ENCODE results near the gene CEBPE. TPM values are rescaled to one million over a fixed set of nuclear protein-coding genes. Genes with fewer than 3 reads are reported as not detected.

The CEBPE gene
- total RNA-seq (not detected in 2 replicates), polyA plus RNA-seq (not detected in 2 replicates)

DNA sequence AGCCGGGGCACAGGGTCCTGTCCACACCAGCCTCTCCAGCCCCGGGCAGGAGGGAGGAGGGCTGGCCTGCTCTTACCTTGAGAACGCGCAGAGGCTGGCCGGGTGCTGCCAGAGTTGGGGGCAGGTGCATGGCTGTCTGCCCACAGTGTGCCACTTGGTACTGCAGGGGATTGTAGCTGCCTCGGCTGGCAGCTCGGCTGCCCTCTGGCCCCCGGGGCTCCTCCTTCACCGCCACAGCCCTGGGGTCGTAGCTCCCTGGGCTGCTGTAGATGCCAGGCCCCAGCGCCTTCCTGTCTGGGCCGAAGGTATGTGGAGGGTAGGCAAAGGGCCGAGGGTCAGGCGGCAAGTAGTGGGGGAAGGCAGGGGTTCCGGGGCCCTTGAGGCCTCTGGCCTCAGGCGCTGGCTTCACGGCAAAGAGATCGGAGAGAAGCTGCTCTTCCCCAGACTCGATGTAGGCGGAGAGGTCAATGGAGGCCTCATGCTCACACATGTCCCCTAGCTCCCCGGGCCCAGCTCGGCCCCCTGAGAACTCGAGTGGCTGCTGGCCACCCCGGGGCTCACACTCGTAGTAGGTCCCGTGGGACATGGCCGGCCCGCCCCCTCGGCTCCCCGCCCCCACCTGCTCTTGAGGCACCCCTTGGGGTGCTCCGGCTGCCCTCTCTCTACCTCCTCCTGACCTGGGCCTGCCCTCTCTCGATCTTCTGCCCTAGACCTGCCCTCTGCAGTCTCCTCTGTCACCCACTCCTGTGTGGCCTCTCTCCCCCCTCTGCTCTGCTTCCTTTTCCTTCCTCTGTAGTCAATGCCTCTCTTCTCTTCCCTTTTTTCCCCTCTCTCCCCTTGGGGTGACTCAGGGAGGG lies at the start of gene CEBPE:
TSS of gene CEBPE (minus strand) at position 750 of the 857 bp plus-strand sequence. CDS start at position 586, 164 bp downstream.
- no peak for DNase-seq (ENCODE audit: low read depth in 1 of 2, low spot score in 1 of 2)
- no peak within 1 kb of the TSS for H3K27ac ChIP-seq
- TF ChIP-seq, protein P1, sequence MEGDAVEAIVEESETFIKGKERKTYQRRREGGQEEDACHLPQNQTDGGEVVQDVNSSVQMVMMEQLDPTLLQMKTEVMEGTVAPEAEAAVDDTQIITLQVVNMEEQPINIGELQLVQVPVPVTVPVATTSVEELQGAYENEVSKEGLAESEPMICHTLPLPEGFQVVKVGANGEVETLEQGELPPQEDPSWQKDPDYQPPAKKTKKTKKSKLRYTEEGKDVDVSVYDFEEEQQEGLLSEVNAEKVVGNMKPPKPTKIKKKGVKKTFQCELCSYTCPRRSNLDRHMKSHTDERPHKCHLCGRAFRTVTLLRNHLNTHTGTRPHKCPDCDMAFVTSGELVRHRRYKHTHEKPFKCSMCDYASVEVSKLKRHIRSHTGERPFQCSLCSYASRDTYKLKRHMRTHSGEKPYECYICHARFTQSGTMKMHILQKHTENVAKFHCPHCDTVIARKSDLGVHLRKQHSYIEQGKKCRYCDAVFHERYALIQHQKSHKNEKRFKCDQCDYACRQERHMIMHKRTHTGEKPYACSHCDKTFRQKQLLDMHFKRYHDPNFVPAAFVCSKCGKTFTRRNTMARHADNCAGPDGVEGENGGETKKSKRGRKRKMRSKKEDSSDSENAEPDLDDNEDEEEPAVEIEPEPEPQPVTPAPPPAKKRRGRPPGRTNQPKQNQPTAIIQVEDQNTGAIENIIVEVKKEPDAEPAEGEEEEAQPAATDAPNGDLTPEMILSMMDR (IDR thresholded peaks at IDR 0.05; ENCODE audit: low read depth, low read length), result no peak
- peaks cover 18% of the 10 kb centered on the region for H3K4me1 ChIP-seq (ENCODE audit: low read depth)
- no peaks in the 10 kb centered on the region for H3K27me3 ChIP-seq
- no peaks in the 10 kb centered on the region for H3K36me3 ChIP-seq
- no peak within 1 kb of the TSS for H3K4me3 ChIP-seq
- H3K9me3 ChIP-seq (ENCODE audit: low read depth), result no peaks in the 10 kb centered on the region

DNA sequence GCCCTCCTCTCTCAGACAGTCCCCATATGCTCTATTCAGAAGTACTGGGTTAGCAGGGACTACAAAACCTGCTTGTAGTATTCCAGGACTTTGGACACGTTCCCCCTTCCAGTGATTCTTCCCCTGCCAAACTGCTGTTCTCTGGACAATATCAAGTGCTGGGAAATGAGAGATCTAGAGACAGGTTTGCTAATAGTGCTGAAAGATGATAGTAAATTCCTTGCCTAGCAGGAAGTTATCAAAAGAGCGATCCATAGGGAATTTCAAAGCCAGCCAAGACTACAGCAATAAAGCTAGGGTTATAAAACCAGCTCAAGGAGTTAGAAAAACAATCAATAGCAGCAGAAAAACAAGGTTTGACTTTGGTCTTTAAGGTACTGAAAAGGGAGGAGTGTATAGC lies 49.2 kb upstream of the CEBPE start:
- Histone ChIP-seq H3K4me1 (ENCODE audit: low read depth) (peaks cover 24% of the 10 kb centered on the region), H3K27me3 (no peaks in the 10 kb centered on the region), H3K27ac (peak overlapping the region; percentile 91), H3K4me3 (no peak overlapping the region), H3K36me3 (no peaks in the 10 kb centered on the region), H3K9me3 (ENCODE audit: low read depth) (no peaks in the 10 kb centered on the region)
- DNase-seq (ENCODE audit: low read depth in 1 of 2, low spot score in 1 of 2), result peak; percentile 40 to 59
- TF ChIP-seq, protein P1 (IDR thresholded peaks at IDR 0.05; ENCODE audit: low read depth, low read length), result no peak

DNA sequence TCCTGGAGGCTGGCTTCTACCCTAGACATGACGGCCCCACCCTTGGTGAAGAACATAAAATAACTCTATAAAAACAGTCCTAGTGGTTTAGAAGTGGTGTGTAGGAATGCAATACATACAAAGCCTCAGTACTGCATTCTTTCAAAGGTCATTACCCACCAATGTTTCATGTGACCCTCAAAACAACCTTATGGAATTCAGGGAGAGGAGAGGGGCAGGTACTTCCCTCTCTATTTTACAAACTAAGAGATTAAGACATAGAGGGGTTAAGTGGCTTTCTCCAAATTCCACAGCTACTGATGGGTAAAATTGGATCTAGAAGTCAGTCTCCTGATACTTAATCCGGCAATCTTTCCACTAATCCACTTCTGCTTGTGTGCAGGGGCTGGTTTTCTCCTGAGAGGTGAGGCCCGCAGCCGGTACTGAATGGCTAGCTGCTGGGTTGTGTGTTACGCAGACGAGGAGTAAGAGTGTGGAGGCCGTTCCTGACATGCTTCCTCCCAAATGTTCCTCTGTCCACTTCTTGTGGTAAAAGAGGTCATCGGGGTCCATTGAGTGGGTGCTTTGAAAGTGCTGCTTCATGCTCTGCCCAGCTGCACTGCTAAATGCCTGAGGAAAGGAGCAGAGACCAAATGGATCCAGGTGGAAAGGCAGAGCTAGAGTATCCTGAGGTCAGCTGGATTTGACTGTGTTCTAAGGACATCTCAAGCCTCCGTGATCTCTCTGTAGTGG lies 48.2 kb upstream of the CEBPE start:
- H3K27ac ChIP-seq, result peak overlapping the region; percentile 91
- TF ChIP-seq, protein P1 (IDR thresholded peaks at IDR 0.05; ENCODE audit: low read depth, low read length), result no peak
- H3K9me3 ChIP-seq (ENCODE audit: low read depth), result no peaks in the 10 kb centered on the region
- no peak overlapping the region for H3K4me3 ChIP-seq
- H3K27me3 ChIP-seq, result no peaks in the 10 kb centered on the region
- no peaks in the 10 kb centered on the region for H3K36me3 ChIP-seq
- no peak for DNase-seq (ENCODE audit: low read depth in 1 of 2, low spot score in 1 of 2)
- H3K4me1 ChIP-seq (ENCODE audit: low read depth), result peaks cover 28% of the 10 kb centered on the region

DNA sequence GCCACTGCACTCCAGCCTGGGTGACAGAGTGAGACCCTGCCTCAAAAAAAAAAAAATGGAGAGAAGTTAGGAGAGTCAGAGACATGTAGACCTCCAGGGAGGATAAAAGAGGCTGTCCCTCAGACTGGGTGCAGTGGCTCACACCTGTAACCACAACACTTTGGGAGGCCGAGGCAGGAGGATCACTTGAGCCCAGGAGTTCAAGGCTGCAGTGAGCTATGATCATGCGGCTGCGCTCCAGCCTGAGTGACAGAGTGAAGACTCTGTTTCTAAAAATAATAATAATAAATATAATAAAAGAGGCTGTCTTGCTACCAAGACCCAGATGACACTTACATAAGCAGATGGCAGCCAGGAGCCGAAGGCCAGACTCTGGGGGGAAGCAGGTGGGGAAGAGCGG lies 45.9 kb upstream of the CEBPE start:
- peaks cover 41% of the 10 kb centered on the region for H3K4me1 ChIP-seq (ENCODE audit: low read depth)
- TF ChIP-seq, protein P1 (IDR thresholded peaks at IDR 0.05; ENCODE audit: low read depth, low read length), result no peak
- H3K27me3 ChIP-seq, result no peaks in the 10 kb centered on the region
- no peak for DNase-seq (ENCODE audit: low read depth in 1 of 2, low spot score in 1 of 2)
- no peak overlapping the region for H3K27ac ChIP-seq
- no peak overlapping the region for H3K4me3 ChIP-seq
- no peaks in the 10 kb centered on the region for H3K36me3 ChIP-seq
- no peaks in the 10 kb centered on the region for H3K9me3 ChIP-seq (ENCODE audit: low read depth)

DNA sequence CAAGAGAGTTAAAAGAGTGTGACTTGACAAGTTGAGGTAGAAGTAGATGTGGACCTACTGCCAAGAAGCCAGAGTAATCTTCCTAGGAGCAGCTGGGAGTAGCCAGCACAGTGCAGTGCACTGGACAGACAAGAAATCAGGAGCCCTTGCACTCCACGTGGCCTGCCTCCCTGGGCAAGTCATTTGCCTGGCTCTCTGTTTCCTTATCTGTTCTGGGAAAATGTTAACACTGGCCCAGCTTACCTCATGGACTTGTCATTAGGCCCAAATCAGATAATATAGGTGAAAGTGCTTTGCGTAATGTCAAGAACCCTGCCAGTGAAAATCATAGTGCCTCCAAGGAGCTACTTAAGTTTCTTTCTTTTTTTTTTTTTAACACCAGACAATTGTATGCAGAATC lies 45.2 kb upstream of the CEBPE start:
- TF ChIP-seq, protein P1 (IDR thresholded peaks at IDR 0.05; ENCODE audit: low read depth, low read length), result no peak
- no peak overlapping the region for H3K27ac ChIP-seq
- no peak overlapping the region for H3K4me3 ChIP-seq
- peak in 1 of 2 donors; percentile 85 for DNase-seq (ENCODE audit: low read depth in 1 of 2, low spot score in 1 of 2)
- H3K27me3 ChIP-seq, result no peaks in the 10 kb centered on the region
- no peaks in the 10 kb centered on the region for H3K36me3 ChIP-seq
- peaks cover 41% of the 10 kb centered on the region for H3K4me1 ChIP-seq (ENCODE audit: low read depth)
- H3K9me3 ChIP-seq (ENCODE audit: low read depth), result no peaks in the 10 kb centered on the region
